PFSK-1 (cell line): ENCODE results near the gene MIX23.

Source experiments
- FOXP2 ChIP-seq: optimal IDR thresholded peaks from 2 replicates; pipeline ENCODE3; 2011; ENCODE audit warnings: borderline replicate concordance, control low read depth, inconsistent platforms; ENCODE audit not compliant: insufficient read depth; ENCODE audit errors: extremely low read length, extremely low read depth
- POLR2AphosphoS5 ChIP-seq: IDR thresholded peaks from 2 replicates; pipeline ENCODE4 v1.6.1; 2012; ENCODE audit warnings: low read depth, mild to moderate bottlenecking, control low read depth, low read length, moderate library complexity
- SIN3A ChIP-seq: IDR thresholded peaks from 2 replicates; pipeline ENCODE4 v1.6.1; 2012; ENCODE audit warnings: mild to moderate bottlenecking, low read length, moderate library complexity, borderline replicate concordance; ENCODE audit not compliant: insufficient read depth
- TAF1 ChIP-seq: IDR thresholded peaks from 2 replicates; pipeline ENCODE4 v1.6.1; 2012; ENCODE audit warnings: low read length, control low read depth, borderline replicate concordance; ENCODE audit not compliant: insufficient read depth
- TF ChIP-seq, protein P1 (sequence below), 2 experiments: IDR thresholded peaks; 2 replicates each; pipeline versions ENCODE4 v1.6.1 to v1.8.0; 2011 to 2012; ENCODE audit warnings: low read depth in 2 of 2, low read length in 2 of 2, control low read depth in 1 of 2, inconsistent platforms in 1 of 2, mild to moderate bottlenecking in 1 of 2, moderate library complexity in 1 of 2; ENCODE audit not compliant: insufficient read depth in 1 of 2

MIX23 gene

DNA sequence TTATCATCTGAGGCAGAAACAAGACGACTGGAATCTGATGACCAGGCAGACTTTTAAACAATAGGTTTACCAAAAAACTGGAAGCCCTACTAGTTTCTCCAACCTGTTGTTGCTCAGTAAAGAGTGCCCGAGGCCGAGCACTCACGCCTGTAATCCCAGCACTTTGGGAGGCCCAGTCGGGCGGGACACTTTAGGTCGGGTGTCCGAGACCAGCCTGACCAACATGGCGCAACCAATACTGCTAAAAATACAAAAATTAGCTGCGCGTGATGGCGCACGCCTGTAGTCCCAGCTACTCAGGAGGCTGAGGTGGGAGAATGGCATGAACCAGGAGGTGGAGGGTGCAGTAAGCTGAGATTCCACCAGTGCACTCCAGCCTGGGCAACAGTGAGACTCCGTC lies 33.9 kb upstream of the MIX23 start:
- TF ChIP-seq FOXP2 (no peak), TAF1 (no peak), SIN3A (no peak), POLR2AphosphoS5 (no peak)
- TF ChIP-seq, protein P1, sequence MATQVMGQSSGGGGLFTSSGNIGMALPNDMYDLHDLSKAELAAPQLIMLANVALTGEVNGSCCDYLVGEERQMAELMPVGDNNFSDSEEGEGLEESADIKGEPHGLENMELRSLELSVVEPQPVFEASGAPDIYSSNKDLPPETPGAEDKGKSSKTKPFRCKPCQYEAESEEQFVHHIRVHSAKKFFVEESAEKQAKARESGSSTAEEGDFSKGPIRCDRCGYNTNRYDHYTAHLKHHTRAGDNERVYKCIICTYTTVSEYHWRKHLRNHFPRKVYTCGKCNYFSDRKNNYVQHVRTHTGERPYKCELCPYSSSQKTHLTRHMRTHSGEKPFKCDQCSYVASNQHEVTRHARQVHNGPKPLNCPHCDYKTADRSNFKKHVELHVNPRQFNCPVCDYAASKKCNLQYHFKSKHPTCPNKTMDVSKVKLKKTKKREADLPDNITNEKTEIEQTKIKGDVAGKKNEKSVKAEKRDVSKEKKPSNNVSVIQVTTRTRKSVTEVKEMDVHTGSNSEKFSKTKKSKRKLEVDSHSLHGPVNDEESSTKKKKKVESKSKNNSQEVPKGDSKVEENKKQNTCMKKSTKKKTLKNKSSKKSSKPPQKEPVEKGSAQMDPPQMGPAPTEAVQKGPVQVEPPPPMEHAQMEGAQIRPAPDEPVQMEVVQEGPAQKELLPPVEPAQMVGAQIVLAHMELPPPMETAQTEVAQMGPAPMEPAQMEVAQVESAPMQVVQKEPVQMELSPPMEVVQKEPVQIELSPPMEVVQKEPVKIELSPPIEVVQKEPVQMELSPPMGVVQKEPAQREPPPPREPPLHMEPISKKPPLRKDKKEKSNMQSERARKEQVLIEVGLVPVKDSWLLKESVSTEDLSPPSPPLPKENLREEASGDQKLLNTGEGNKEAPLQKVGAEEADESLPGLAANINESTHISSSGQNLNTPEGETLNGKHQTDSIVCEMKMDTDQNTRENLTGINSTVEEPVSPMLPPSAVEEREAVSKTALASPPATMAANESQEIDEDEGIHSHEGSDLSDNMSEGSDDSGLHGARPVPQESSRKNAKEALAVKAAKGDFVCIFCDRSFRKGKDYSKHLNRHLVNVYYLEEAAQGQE (IDR thresholded peaks at IDR 0.05; ENCODE audit: insufficient read depth in 1 of 2, low read depth in 2 of 2, low read length in 2 of 2), result no peak

DNA sequence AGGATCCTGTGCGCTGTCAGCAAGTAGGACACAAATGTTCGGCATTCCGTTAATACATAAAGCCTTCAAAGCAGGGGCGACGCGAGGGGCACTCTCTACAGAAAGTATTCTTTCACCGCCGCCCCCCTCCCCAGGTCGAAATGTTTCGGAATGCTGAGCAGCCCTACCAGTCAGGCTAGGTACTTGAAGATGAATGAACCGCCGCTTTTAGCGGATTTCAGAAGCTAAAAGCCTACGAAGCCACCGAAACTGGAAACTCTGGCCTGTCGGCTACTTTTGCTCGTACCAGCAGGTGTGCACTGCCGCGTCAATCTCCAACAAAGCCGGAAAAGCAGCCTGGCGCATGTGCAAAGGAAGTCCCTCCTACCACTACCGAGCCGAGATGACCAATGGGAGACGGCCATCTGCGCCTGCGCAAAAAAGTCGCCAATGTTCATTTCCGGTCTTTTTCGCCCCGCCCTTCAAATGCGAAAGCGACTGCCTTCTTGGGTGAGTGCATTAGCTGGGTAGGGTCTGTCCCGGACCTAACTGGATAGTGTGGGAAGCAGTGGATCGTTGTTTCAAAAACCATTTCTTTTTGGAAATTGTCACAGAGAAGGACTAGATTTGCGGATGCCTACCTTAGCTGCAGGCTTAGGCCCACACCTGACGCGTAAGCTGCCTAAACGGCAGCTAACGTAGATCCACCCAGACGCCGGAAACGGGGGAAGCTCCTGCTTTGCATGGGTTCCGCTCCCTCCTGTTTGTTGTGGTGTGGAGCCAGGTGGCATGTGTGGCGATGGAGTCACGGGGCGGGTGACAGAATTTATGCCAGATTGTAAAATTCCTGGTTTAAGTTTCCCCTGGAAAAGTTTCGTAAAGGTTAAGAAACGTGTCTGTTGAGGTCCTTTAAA lies 33.0 kb upstream of the MIX23 start, which contains the start of gene WDR5B:
TSS of gene WDR5B (minus strand) at position 301 of the 893 bp plus-strand sequence. CDS start 534 bp downstream, outside the sequence.
- peak; percentile 97 for TF ChIP-seq POLR2AphosphoS5
- TF ChIP-seq FOXP2, result no peak
- peak; percentile 93; the same call in 1 of the 2 replicates for TF ChIP-seq SIN3A
- TF ChIP-seq TAF1, result peak; percentile 53; the same call in 1 of the 2 replicates

DNA sequence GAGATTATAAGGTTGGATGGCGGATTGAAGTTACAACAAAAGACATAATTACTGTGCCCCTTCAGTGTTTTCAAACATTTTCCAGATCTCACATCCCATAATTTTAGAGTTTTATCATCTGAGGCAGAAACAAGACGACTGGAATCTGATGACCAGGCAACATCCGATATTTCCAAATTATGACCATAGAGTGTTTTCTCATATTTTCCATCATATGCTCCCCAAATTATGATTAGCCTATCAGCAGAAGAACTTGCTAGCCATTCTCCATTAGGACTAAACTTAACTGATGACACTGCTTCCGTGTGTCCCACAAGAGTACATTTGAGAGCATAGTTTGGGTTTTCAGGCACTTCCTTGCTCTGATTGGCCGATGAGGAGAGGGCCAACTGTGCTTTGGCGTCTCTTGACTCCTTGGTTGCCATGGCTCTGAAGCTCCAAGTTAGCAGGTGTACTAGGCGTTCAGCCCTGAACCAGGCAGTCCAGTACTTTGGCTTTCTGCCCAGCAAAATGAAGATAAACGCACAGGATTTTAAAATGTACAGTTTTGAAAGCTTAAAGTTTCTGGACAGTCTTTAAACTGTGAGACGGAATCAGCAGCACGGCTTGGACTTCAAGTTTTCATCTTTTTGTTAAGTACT lies 32.2 kb upstream of the MIX23 start:
- no peak for TF ChIP-seq POLR2AphosphoS5
- TF ChIP-seq FOXP2, result no peak
- TF ChIP-seq SIN3A, result no peak
- TF ChIP-seq, protein P1 (IDR thresholded peaks at IDR 0.05; ENCODE audit: insufficient read depth in 1 of 2, low read depth in 2 of 2, low read length in 2 of 2), result no peak
- no peak for TF ChIP-seq TAF1

DNA sequence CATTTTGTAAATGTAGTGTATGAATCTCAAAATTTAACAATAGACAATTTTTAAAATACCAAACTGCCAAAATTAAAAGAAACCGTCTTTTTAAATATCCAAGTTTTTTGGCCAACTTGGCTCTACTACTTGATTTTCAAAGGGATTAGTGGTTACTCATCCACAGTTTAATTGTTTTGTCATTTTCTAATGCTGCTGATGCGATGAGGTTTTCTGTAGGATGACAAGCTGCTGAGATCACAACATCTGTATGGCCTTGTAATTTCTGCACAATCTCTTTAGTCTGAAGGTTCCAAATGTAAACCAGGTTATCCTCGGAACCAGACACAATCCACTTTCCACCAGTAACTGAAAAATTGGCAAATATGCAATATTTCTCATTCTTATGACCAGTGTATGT lies 31.4 kb upstream of the MIX23 start:
- no peak for TF ChIP-seq FOXP2
- TF ChIP-seq POLR2AphosphoS5, result no peak
- TF ChIP-seq TAF1, result no peak
- TF ChIP-seq, protein P1 (IDR thresholded peaks at IDR 0.05; ENCODE audit: insufficient read depth in 1 of 2, low read depth in 2 of 2, low read length in 2 of 2), result no peak

DNA sequence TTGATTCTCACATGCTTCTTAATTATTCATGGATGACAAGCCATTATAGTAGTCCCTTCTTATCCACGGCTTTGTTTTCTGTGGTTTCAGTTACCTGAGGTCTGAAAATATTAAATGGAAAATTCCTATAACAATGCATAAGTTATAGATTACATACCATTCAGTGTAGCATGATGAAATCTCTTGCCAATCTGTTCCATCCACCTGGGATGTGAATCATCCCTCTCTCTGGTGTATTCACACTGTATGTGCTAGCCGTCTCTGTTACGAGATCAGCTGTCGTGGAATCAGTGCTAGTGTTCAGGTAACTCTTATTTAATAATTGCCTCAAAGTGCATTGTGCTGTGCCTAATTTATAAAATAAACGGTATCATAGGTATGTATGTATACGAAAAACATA lies 27.6 kb upstream of the MIX23 start:
- TF ChIP-seq FOXP2 (no peak), TAF1 (no peak), POLR2AphosphoS5 (no peak), SIN3A (no peak)
- TF ChIP-seq, protein P1 (IDR thresholded peaks at IDR 0.05; ENCODE audit: insufficient read depth in 1 of 2, low read depth in 2 of 2, low read length in 2 of 2), result no peak
